Measurements from ENCODE around the gene CCDC17. TPM values are rescaled to one million over a fixed set of nuclear protein-coding genes. Genes with fewer than 3 reads are reported as not detected.

The CCDC17 gene
- total RNA-seq, 2 donors from 2014 or later = 2.5 to 5.1 TPM

- Mint-ChIP-seq H3K9me3 (no peaks in the 10 kb centered on the region), H3K4me3 (no peak overlapping the region), H3K27me3 (ENCODE audit: insufficient read depth) (no peaks in the 10 kb centered on the region), H3K27ac (no peak overlapping the region), H3K4me1 (no peaks in the 10 kb centered on the region), H3K36me3 (ENCODE audit: low read depth) (peaks cover 78% of the 10 kb centered on the region)
- no peak for TF ChIP-seq CTCF (conservative IDR thresholded peaks at IDR 0.05)
- Histone ChIP-seq H3K4me1 (ENCODE audit: control insufficient read depth, insufficient read depth, low read length) (no peaks in the 10 kb centered on the region), H3K9ac (ENCODE audit: extremely low read depth, low read length, poor library complexity, severe bottlenecking) (no peak overlapping the region), H3K36me3 (ENCODE audit: control insufficient read depth, insufficient read depth, low read length) (peaks cover 72% of the 10 kb centered on the region), H3K27me3 (ENCODE audit: control insufficient read depth, insufficient read depth, low read length, poor library complexity, severe bottlenecking) (no peaks in the 10 kb centered on the region), H3K9me3 (ENCODE audit: control insufficient read depth, low read length) (no peaks in the 10 kb centered on the region), H3K27ac (ENCODE audit: low read depth, low read length) (no peak overlapping the region), H3K4me3 (ENCODE audit: low read length) (no peak overlapping the region)
- DNase-seq = no peak
These were observed 5.2 kb upstream of the CCDC17 start for GRCh38 chr1:45629035-45629434.

- peak overlapping the region; percentile 72 for H3K27ac ChIP-seq (ENCODE audit: low read depth, low read length)
- H3K9me3 Mint-ChIP-seq = no peaks in the 10 kb centered on the region
- no peak overlapping the region for H3K4me3 ChIP-seq (ENCODE audit: low read length)
- H3K27me3 ChIP-seq (ENCODE audit: control insufficient read depth, insufficient read depth, low read length, poor library complexity, severe bottlenecking) = no peaks in the 10 kb centered on the region
- no peak for TF ChIP-seq CTCF (conservative IDR thresholded peaks at IDR 0.05)
- peaks cover 48% of the 10 kb centered on the region for H3K36me3 Mint-ChIP-seq (ENCODE audit: low read depth)
- H3K4me1 ChIP-seq (ENCODE audit: control insufficient read depth, insufficient read depth, low read length) = no peaks in the 10 kb centered on the region
- no peaks in the 10 kb centered on the region for H3K27me3 Mint-ChIP-seq (ENCODE audit: insufficient read depth)
- peaks cover 38% of the 10 kb centered on the region for H3K36me3 ChIP-seq (ENCODE audit: control insufficient read depth, insufficient read depth, low read length)
- H3K9ac ChIP-seq (ENCODE audit: extremely low read depth, low read length, poor library complexity, severe bottlenecking) = no peak overlapping the region
- H3K4me1 Mint-ChIP-seq = no peaks in the 10 kb centered on the region
- DNase-seq = peak; percentile 60
- 94 to 96% methylated on average over 46 to 78 of the region's 78 CpGs for WGBS, 2 experiments (ENCODE audit: insufficient coverage in 1 of 2, insufficient read length in 1 of 2)
- peak overlapping the region; percentile 23 for H3K27ac Mint-ChIP-seq
- H3K4me3 Mint-ChIP-seq = no peak overlapping the region
- no peaks in the 10 kb centered on the region for H3K9me3 ChIP-seq (ENCODE audit: control insufficient read depth, low read length)
These were observed 1.1 kb downstream of the CCDC17 start for GRCh38 chr1:45622524-45623394.

- H3K27ac ChIP-seq (ENCODE audit: low read depth, low read length) = peak overlapping the region; percentile 72
- peak overlapping the region; percentile 10 for H3K27ac Mint-ChIP-seq
- no peak overlapping the region for H3K9ac ChIP-seq (ENCODE audit: extremely low read depth, low read length, poor library complexity, severe bottlenecking)
These were observed 1.8 kb downstream of the CCDC17 start for GRCh38 chr1:45621895-45622523.

More at GRCh38 chr1:45621895-45622523, 1.8 kb downstream of the CCDC17 start:
- H3K9me3 Mint-ChIP-seq = no peaks in the 10 kb centered on the region
- Histone ChIP-seq H3K4me1 (ENCODE audit: control insufficient read depth, insufficient read depth, low read length) (no peaks in the 10 kb centered on the region), H3K4me3 (ENCODE audit: low read length) (no peak overlapping the region), H3K9me3 (ENCODE audit: control insufficient read depth, low read length) (no peaks in the 10 kb centered on the region), H3K27me3 (ENCODE audit: control insufficient read depth, insufficient read depth, low read length, poor library complexity, severe bottlenecking) (no peaks in the 10 kb centered on the region), H3K36me3 (ENCODE audit: control insufficient read depth, insufficient read depth, low read length) (peaks cover 39% of the 10 kb centered on the region)
- no peak overlapping the region for H3K4me3 Mint-ChIP-seq
- H3K4me1 Mint-ChIP-seq = no peaks in the 10 kb centered on the region
- TF ChIP-seq CTCF (conservative IDR thresholded peaks at IDR 0.05) = no peak
- DNase-seq = no peak
- WGBS, 2 experiments (ENCODE audit: insufficient coverage in 1 of 2, insufficient read length in 1 of 2) = 90 to 91% methylated on average over 10 to 18 of the region's 18 CpGs
- H3K27me3 Mint-ChIP-seq (ENCODE audit: insufficient read depth) = no peaks in the 10 kb centered on the region
- H3K36me3 Mint-ChIP-seq (ENCODE audit: low read depth) = peaks cover 48% of the 10 kb centered on the region
